GM21528 (cell line): ENCODE results near the gene OBSL1.

Experiments
- ATAC-seq: cut with Tn5 transposase; IDR thresholded peaks from one replicate; pipeline ENCODE4 v1.9.1; 2021; ENCODE audit warnings: mild to moderate bottlenecking, moderate library complexity; ENCODE audit not compliant: unreplicated experiment, low FRiP score

Gene OBSL1

GRCh38 chr2:219567791-219568361, 3.5 kb downstream of the OBSL1 start:
- no peak for ATAC-seq

GRCh38 chr2:219567131-219567530, 4.2 kb downstream of the OBSL1 start:
- ATAC-seq = no peak

GRCh38 chr2:219566640-219567039, 4.7 kb downstream of the OBSL1 start:
- ATAC-seq = no peak

- ATAC-seq = no peak
Measured at GRCh38 chr2:219565130-219566080, 5.9 kb downstream of the OBSL1 start.

GRCh38 chr2:219563271-219563928, 7.9 kb downstream of the OBSL1 start:
- no peak for ATAC-seq

GRCh38 chr2:219562049-219563020, 9.0 kb downstream of the OBSL1 start:
- no peak for ATAC-seq

GRCh38 chr2:219561179-219562048, 9.9 kb downstream of the OBSL1 start:
- no peak for ATAC-seq

GRCh38 chr2:219560893-219561178, 10.5 kb downstream of the OBSL1 start:
- no peak for ATAC-seq

GRCh38 chr2:219560037-219560892, 11.1 kb downstream of the OBSL1 start:
- ATAC-seq = no peak

- no peak for ATAC-seq
Measured at GRCh38 chr2:219559156-219559915, 12.0 kb downstream of the OBSL1 start.

- no peak for ATAC-seq
Measured at GRCh38 chr2:219557791-219558785, 13.3 kb downstream of the OBSL1 start.

- no peak for ATAC-seq
Measured at GRCh38 chr2:219557320-219557719, 14.0 kb downstream of the OBSL1 start.

GRCh38 chr2:219556413-219556812, 14.9 kb downstream of the OBSL1 start:
- ATAC-seq = no peak

GRCh38 chr2:219555956-219556355, 15.4 kb downstream of the OBSL1 start:
- ATAC-seq = no peak

- no peak for ATAC-seq
Measured at GRCh38 chr2:219554350-219554749, 17.0 kb downstream of the OBSL1 start.

GRCh38 chr2:219553463-219553963, 17.8 kb downstream of the OBSL1 start:
- no peak for ATAC-seq

- no peak for ATAC-seq
Measured at GRCh38 chr2:219553168-219553417, 18.2 kb downstream of the OBSL1 start.
